Pancreas (tissue), 10 donors: ENCODE results near the gene RFT1. TPM values are rescaled to one million over a fixed set of nuclear protein-coding genes. Genes with fewer than 3 reads are reported as not detected.

Experiments
- ATAC-seq, 4 donors: fragments of 200-7000 bp; cut with Tn5 transposase; one replicate each; pipeline versions ENCODE4 v1.8.0 to v1.9.1; 2020; ENCODE audit warnings: mild to moderate bottlenecking in 4 of 4, moderate library complexity in 4 of 4
- DNase-seq, 6 donors: peaks; one replicate each; pipeline ENCODE4 v3.0.0-alpha.2; 2020
- FAIRE-seq: peaks from 2 replicates; lab custom pipeline; 2012; peaks lifted over from hg19 to GRCh38; lab: Jason Lieb, UNC
- H3K27ac ChIP-seq, 4 donors: fragments of 200-600 bp; sonication (generic); 1 replicate in 3 of 4; 2 replicates in 1 of 4; pipeline versions ENCODE4 v1.5.0 to v1.8.0; 2020
- H3K27me3 ChIP-seq, 4 donors: fragments of 200-600 bp; one replicate each; pipeline ENCODE4 v1.8.0; 2021
- H3K36me3 ChIP-seq, 3 donors: fragments of 200-600 bp; sonication (generic) in 1 of 3; one replicate each; pipeline versions ENCODE4 v1.5.0 to v1.8.0; 2020 to 2021
- H3K4me1 ChIP-seq, 3 donors: fragments of 200-600 bp; one replicate each; pipeline ENCODE4 v1.8.0; 2021
- H3K4me3 ChIP-seq, 4 donors: fragments of 200-600 bp; sonication (generic) in 2 of 4; one replicate each; pipeline versions ENCODE4 v1.5.0 to v1.8.0; 2020 to 2021
- H3K9me3 ChIP-seq, 4 donors: fragments of 200-600 bp; one replicate each; pipeline ENCODE4 v1.8.0; 2021
- WGBS, 2 donors: extraction: QIAGEN DNeasy Blood & Tissue Kit; methylation state at CpG; one replicate each; pipeline ENCODE4 v1.1.7; 2013; 5-methylcytosine and 5-hydroxymethylcytosine counted together
- intact Hi-C, 3 donors: fragments of 100-400 bp; cut with DNase I; formaldehyde crosslinking; loops; one replicate each; pipeline versions ENCODE4 v1.11.1 to v1.14.2; 2022
- polyA plus RNA-seq, 2 donors: library from polyadenylated mRNA; stranded (reverse); fragments of 200-250 nt; gene quantifications; one replicate each; pipeline ENCODE4 v1.2.3, GENCODE V29; 2013
- total RNA-seq, 6 donors: library from RNA; stranded (reverse); fragmentation: NEBNext Ultra II Directional in 4 of 6; extraction: Animal tissue kit (Norgen Biotek cat#: 25700) in 4 of 6; gene quantifications; one replicate each; pipeline versions ENCODE4 v1.2.1 to v1.2.4, GENCODE V29; 2021 to 2023
- TF ChIP-seq, protein P1 (sequence below), 4 donors: fragments of 200-600 bp; sonication (generic) in 3 of 4; IDR thresholded peaks; one replicate each; pipeline versions ENCODE4 v1.5.0 to v1.8.0; 2021; ENCODE audit warnings: antibody characterized with exemption in 4 of 4
- donor health status: healthy with polysubstance abuse.
- donor health status: DM: no; HTN: no; CAD: no; lungs with moderate emphysema.
- donor health status: DM: no; HTN: no; CAD: no.
- donor health status: control.
- donor health status: control.
- donor health status: Bipolar disorder and iron deficiency.
- donor health status: DM: yes; HTN: yes; CAD: no.
- donor health status: DM: no; HTN: no; CAD: no.
- donor health status: DM: no; HTN: no; CAD: no.
- donor health status: DM: yes; HTN: yes; CAD: no.

RFT1 gene
- total and polyA plus RNA-seq, 8 donors, result 6.9 to 20.4 (median 15.0) TPM

DNA sequence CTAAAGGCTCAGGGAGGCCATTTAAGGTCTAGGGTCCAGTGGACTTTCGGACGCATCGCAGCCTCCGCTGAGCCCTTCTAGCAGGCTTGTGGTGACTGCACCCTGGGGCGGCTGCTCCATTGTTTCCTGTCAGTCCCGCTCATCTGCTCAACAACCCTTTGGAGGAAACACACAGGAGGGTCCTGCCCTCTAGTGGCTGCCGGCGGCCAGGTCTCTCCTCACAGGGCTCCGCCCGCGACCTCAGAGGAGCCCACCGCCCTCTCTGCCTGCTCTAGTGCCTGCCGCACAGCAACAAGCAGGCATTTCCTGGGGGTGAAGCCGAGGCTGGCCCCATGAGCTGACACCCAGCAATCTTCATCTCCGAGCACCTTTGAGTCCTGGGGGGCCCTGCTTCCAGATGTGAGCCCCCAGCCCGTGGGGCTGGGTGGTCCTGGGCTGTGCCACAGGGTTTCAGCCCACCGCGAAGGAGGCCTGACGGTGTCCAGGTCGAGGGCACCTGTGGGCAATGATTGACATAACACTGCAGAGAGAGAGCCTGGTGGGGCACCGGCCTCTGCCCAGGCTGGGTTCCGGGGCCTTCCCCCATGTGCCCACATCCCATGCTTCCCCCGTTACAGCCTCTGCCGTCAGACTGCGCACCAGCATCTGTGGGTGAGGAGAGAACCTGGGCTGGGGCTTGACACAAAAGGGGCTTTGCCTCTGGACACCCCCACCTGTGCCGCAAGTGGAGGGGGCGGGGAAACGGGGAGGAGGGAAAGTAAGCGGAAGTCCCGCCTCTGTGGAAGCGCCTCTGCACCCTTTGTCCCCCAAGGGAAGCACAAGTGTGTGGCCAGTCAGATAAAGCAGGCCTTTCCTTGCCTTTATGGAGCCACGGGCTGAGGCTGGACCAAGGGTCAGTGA, 57.3 kb downstream of the RFT1 start:
- DNase-seq (peak; percentile 72 to 92 (median 84)), FAIRE-seq (no peak), ATAC-seq (peak; percentile 93 to 97 (median 95))
- no peaks in the 10 kb centered on the region for H3K9me3 ChIP-seq
- H3K27me3 ChIP-seq, result no peaks in the 10 kb centered on the region
- TF ChIP-seq, protein P1, sequence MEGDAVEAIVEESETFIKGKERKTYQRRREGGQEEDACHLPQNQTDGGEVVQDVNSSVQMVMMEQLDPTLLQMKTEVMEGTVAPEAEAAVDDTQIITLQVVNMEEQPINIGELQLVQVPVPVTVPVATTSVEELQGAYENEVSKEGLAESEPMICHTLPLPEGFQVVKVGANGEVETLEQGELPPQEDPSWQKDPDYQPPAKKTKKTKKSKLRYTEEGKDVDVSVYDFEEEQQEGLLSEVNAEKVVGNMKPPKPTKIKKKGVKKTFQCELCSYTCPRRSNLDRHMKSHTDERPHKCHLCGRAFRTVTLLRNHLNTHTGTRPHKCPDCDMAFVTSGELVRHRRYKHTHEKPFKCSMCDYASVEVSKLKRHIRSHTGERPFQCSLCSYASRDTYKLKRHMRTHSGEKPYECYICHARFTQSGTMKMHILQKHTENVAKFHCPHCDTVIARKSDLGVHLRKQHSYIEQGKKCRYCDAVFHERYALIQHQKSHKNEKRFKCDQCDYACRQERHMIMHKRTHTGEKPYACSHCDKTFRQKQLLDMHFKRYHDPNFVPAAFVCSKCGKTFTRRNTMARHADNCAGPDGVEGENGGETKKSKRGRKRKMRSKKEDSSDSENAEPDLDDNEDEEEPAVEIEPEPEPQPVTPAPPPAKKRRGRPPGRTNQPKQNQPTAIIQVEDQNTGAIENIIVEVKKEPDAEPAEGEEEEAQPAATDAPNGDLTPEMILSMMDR (IDR thresholded peaks at IDR 0.05), result peak; percentile 90 to 96 (median 93)
- WGBS, 2 donors, result 3 to 5% methylated on average over 32 of the region's 32 CpGs
- no peaks in the 10 kb centered on the region for H3K36me3 ChIP-seq
- intact Hi-C loops, result loop anchor here in 1 of 3 donors (5.0 kb wide), 1 partner anchor 226 kb away; no protein-coding TSS in a partner anchor
- H3K4me1 ChIP-seq, result peaks cover 0 to 4% (median 4%) of the 10 kb centered on the region in 3 donors
- peak overlapping the region; percentile 37 to 71 (median 67) for H3K27ac ChIP-seq
- H3K4me3 ChIP-seq, result peak overlapping the region; percentile 43 to 86 (median 71)

DNA sequence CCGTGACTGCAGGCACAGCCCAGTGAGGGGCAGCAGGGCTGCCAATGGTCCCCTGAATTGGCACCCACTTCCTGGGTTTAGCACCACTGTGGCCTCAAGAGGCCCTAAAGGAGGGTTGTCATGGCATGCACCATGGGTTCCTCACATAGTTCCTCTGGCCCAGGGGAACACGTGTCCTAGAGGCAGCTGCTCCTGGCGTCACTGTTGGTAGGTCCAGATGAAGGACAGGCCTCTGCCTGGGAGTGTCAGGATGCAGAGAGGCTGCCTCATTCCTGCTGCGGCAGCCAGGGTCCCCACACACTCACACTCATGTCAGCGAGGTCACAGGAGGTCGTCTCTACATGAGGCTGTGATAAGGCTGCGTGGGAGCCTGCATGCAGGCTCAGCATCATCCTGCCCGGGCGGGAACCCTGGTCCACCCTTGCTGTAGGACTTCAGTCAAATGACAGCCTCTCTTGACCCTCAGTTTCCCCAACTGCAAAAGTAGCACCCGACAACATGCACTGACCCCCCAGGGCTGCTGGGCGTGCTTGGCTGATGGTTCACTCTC, 58.3 kb downstream of the RFT1 start:
- no peaks in the 10 kb centered on the region for H3K27me3 ChIP-seq
- intact Hi-C loops, result loop anchor here in 1 of 3 donors (5.0 kb wide), 1 partner anchor 225 kb away; no protein-coding TSS in a partner anchor
- FAIRE-seq (no peak), DNase-seq (peak in 1 of 6 donors; percentile 38), ATAC-seq (no peak)
- H3K4me1 ChIP-seq, result peaks cover 0 to 4% (median 4%) of the 10 kb centered on the region in 3 donors
- 61 to 78% methylated on average over 9 to 11 of the region's 11 CpGs for WGBS, 2 donors
- peak overlapping the region in 1 of 4 donors; percentile 68 for H3K27ac ChIP-seq
- H3K36me3 ChIP-seq, result no peaks in the 10 kb centered on the region
- H3K4me3 ChIP-seq, result peak overlapping the region in 2 of 4 donors; percentile 69 to 73
- TF ChIP-seq, protein P1 (IDR thresholded peaks at IDR 0.05), result no peak
- no peaks in the 10 kb centered on the region for H3K9me3 ChIP-seq

DNA sequence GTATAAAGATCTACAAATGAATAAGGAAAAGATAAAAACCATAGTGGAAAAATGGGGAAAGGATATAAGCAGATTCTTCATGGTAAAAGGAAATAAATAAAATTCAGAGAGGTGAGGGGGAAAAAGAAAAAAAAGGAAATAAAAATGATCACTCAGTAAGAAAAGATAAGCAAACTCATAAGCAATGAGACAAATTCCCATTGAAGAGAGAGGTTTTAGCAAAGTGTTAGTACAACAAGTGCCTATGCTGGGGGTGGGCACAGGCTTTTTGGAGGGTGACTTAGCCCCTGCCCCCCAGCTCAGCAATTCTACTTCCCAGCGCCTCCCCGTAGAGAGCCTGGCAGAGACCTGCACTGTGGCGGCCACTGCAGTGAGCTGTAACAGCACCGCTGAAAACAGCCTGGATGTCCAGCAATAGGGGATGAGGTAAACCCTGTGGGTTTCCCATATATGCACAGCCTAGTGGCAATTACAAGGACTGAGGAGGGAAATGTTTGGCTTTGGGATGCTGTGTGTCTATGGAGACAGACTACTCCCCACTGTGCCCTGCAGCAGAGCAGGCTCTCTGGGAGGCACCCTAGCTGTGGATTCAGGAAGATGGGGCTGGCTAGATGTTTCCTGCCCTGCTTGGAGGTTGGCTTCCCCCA, 60.7 kb downstream of the RFT1 start:
- WGBS, 2 donors, result 84 to 85% methylated on average over 4 of the region's 4 CpGs

DNA sequence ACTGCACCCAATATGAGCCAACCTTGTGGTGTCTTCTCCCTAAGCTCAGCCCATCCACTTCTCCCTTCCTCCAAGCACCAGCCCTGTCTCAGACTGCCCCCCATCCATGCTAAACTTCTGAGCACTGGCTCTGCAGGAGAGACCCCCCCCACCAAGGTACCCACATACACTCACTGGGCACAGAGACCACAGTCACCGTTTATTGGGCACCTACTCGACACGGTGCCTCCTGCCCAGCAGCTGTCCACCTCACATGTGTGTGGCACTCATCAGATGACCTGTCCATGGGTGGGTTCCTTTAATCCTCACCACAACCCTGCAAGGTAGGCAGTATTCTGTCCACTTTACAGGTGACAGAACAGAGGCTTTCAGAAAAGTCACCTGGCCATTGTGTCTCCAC, 62.1 kb downstream of the RFT1 start:
- no peak overlapping the region for H3K4me3 ChIP-seq
- 75 to 78% methylated on average over 3 of the region's 3 CpGs for WGBS, 2 donors
- H3K27ac ChIP-seq, result no peak overlapping the region
- ATAC-seq, result no peak
- peak in 1 of 6 donors; percentile 6 for DNase-seq
- H3K36me3 ChIP-seq, result no peaks in the 10 kb centered on the region
- FAIRE-seq, result no peak
- intact Hi-C loops, result no loop called here
- peaks cover 0 to 4% (median 4%) of the 10 kb centered on the region in 3 donors for H3K4me1 ChIP-seq
- no peaks in the 10 kb centered on the region for H3K9me3 ChIP-seq
- TF ChIP-seq, protein P1 (IDR thresholded peaks at IDR 0.05), result no peak
- no peaks in the 10 kb centered on the region for H3K27me3 ChIP-seq

More for the DNA sequence above, 60.7 kb downstream of the RFT1 start:
- FAIRE-seq (no peak), ATAC-seq (no peak), DNase-seq (peak in 1 of 6 donors; percentile 27)
- H3K36me3 ChIP-seq, result no peaks in the 10 kb centered on the region
- H3K9me3 ChIP-seq, result no peaks in the 10 kb centered on the region
- peaks cover 0 to 4% (median 4%) of the 10 kb centered on the region in 3 donors for H3K4me1 ChIP-seq
- no peaks in the 10 kb centered on the region for H3K27me3 ChIP-seq
- no peak overlapping the region for H3K27ac ChIP-seq
- intact Hi-C loops, result loop anchor here in 1 of 3 donors (5.0 kb wide), 1 partner anchor 222 kb away; no protein-coding TSS in a partner anchor
- TF ChIP-seq, protein P1 (IDR thresholded peaks at IDR 0.05), result no peak
- H3K4me3 ChIP-seq, result no peak overlapping the region
